ENCODE data around the gene KPRP.

Gene KPRP

DNA sequence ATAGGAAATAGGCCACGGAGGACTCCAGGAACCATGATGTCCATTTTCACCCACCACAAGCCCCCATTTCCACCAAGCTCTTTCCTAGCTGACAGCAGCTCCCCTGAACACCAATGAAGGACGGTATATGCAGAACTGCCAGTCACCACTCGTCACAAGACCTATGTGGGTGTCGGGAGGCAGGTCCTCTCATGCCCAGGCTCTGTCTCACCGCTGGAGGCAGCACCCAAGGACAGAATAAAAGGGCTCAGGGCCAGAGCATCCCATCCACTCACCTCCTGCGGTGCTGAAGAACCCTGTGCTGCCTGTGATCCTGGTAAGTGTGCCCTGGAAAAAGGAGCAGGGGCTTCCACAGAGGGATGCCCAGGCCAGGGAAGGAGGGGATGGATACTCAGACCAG lies 17.1 kb downstream of the KPRP start, which contains the start of gene LCE1F:
LCE1F (plus strand) TSS at position 266 of the 400 bp plus-strand sequence. CDS start 1,232 bp downstream, outside the sequence.
- no peak for DNase-seq

DNA sequence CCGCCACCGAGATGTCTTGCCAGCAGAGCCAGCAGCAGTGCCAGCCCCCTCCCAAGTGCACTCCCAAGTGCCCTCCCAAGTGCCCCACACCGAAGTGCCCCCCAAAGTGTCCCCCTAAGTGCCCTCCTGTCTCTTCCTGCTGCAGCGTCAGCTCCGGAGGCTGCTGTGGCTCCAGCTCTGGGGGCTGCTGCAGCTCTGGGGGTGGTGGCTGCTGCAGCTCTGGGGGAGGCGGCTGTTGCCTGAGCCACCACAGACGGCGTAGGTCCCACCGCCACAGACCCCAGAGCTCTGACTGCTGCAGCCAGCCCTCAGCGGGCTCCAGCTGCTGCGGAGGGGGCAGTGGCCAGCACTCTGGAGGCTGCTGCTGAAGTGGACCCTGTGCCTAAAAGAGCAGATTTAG lies 18.5 kb downstream of the KPRP start:
- no peak for DNase-seq

DNA sequence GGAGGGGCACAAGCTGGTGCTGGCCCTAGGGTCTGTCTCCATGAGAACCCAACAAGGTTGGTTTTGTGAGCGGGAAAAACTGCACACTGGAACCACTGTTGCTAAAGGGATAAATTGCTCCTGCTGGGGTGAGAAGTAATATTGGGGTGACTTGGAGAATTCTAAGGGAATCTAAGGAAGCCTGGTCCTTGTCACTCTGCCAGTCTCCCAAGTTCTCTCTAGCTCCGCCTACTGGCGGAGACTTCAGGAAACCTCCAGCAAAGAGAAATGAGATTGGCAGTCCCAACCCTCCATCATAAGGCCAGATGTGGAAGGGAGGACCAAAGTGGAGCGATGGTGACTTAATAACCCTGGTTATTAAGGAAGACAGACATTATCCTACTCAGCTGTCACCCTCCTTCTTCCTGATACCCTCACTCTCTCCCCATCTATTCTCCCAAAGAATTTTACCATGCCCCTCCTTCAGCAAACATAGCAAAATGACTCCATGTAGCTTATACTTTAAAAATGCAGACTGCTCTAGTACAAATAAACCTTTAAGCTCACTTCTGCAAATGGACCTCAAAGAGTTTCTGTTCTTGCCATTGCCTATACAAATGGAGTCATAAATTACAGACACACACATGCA lies 19.8 kb downstream of the KPRP start:
- DNase-seq: peak; percentile 6

DNA sequence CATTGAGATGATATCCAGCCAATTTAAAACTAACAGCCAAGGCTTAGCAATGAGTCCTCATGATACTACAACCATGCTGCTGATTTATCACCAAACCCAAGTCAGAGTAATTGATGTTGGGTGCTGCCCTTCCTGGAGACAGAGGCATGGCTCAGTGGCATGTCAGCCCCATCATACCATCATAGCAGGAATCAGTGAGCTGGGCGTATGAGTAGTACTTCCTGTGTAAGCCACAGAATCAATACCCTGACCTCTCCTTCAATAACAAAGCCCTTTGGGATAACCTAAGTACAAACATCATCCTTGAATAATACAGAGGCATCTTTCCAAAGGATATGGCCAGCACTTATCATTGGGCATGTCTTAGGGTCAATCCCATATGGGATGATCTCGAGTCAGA lies 25.3 kb downstream of the KPRP start:
- DNase-seq: no peak

DNA sequence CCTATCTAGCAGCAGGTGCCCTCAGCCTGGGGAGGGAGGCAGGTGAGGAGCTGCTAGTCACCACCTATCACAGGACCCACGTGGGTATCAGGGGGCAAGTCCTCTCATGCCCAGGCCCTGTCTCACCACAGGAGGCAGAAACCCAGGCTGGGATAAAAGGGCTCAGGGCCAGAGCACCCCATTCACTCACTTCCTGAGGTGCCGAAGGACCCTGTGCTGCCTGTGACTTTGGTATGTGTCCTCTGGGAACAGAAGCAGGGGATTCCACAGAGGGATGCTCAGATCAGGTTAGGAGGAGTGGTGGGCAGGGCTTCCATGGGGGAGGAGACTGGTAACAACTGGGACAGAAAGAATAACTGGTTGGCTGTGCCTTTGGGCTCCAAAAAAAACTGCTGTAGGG lies 28.3 kb downstream of the KPRP start, which contains the start of gene LCE1E:
LCE1E (plus strand) TSS at position 181 of the 400 bp plus-strand sequence. CDS start 1,043 bp downstream, outside the sequence.
- no peak for DNase-seq

DNA sequence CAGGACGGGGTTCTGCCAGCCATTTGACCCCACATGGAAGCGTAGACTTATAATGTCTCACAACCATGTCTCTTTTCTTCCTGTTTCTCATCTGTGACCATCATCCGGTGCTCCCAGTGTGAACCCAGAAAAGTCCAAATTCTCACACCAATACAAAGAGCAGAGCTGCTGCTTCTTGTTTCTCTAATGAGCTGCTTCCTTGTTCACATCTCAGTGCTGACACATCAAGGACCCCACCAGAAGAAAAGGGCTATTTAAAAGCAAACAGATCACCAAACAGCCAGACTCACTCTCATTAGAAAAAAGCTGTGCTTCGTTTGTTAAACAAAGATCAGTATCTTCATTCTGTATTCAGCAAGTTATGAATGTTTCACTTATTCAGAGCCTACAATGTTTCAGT lies 37.9 kb downstream of the KPRP start:
- no peak for DNase-seq

DNA sequence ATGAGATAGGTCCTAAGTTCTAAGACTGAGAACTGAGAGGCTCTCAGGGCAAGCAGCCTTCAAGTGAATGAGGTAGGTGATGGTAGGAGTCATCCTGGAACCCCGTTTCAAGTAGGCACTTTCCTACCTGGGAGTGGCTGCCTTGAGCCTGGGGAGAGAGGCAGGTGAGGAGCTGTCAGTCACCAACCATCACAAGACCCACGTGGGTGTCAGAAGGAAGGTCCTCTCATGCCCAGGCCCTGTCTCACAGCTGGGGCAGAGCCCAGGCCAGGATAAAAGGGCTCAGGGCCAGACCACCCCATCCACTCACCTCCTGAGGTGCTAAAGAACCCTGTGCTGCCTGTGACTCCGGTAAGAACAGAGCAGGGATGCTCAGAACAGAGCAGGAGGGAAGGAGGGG lies 38.6 kb downstream of the KPRP start, which contains the start of gene LCE1D:
LCE1D (plus strand) TSS at position 301 of the 400 bp plus-strand sequence. CDS start 1,074 bp downstream, outside the sequence.
- DNase-seq: no peak

DNA sequence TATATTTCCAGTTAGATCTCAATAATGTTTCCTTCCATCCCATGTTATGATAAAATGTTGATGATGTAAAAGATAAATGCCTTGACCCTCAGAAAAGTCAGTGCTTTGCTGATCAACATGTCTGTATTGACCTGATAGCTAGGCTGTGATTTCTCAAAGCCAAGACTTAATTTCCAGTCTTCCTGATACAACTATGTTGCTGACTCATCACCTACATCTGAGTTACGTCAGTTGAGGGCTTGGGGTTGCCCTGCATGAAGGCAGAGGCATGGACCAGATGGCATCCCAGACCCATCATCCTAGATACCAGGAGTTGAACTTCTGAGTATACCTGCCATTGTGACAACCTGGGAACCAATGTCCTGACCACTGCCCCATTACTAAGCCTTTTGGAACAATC lies 43.5 kb downstream of the KPRP start:
- no peak for DNase-seq

DNA sequence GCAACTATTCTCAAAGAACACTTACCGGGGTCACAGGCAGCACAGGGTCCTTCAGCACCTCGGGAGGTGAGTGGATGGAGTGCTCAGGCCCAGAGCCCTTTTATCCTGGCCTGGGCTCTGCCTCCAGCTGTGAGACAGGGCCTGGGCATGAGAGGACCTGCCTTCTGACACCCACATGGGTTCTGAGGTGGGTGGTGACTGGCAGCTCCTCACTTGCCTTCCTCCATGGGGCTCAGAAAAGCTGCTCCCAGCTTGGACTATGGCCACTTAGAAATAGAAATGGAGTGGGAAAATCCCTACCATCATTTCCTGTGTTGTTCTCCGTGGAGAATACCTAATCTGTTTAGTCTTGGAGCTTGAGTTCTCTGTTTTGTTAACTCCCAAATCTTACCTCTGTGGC lies 48.8 kb downstream of the KPRP start, which contains the start of gene LCE1C:
LCE1C (minus strand) TSS at position 76 of the 400 bp plus-strand sequence. CDS start 1,173 bp downstream, outside the sequence.
- no peak for DNase-seq

DNA sequence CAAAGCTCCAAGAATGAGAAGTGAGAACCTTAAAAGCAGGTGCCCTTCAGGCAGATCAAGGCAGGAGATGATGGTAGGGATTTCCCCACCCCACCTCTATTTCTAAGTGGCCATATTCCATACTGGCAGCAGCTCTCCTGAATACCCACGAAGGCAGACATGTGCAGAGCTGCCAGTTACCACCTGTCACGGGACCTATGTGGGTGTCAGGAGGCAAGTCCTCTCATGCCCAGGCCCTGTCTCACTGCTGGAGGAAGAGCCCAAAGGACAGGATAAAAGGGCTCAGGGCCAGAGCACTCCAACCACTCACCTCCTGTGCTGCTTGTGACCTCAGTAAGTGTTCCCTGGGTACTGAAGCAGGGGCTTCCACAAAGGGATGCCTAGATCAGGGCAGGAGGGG lies 53.2 kb downstream of the KPRP start:
- no peak for DNase-seq

Data from fibroblast of skin of back (primary cell).